Astrocyte of the cerebellum (primary cell): ENCODE measurements around the gene PLA2G4A.

ENCODE experiments used
- DNase-seq: peaks from one replicate; pipeline ENCODE4 v3.0.0-alpha.2; 2011; ENCODE audit warnings: low read depth
- H3K4me3 ChIP-seq: 2 replicates; pipeline ENCODE4 v1.5.1; 2011; ENCODE audit warnings: mild to moderate bottlenecking, low read depth, low read length, moderate library complexity
- in situ Hi-C: cut with HindIII; loops from 2 replicates; pipeline ENCODE4 v1.10.0; 2017; ENCODE audit warnings: low sequenced_read_pairs
- TF ChIP-seq, protein P1 (sequence below): IDR thresholded peaks from 2 replicates; pipeline ENCODE4 v1.5.1; 2012; ENCODE audit warnings: low read length, low read depth, moderate library complexity, mild to moderate bottlenecking; ENCODE audit errors: missing control alignments

Gene PLA2G4A

DNA sequence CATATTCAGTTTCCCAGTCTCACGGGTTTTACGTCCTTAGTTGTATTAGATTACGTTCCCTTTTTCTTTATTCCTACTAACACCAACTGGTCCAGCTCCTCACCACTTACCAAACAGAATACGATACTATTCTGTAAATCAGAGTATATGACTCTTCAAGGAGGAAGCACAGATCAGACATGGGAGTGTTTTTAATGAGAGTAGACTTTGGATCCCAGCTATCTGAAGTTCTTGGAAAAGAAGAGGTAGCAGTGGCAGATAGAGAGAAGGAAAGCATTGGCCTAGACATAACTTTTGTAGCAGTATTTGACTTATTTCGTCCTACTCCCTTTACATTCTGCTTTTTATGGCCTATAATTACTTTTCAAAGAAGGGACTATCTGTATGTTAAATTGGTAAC, 24.1 kb upstream of the PLA2G4A start:
- in situ Hi-C loops, result no loop called here
- no peak overlapping the region for H3K4me3 ChIP-seq
- no peak for DNase-seq
- TF ChIP-seq, protein P1, sequence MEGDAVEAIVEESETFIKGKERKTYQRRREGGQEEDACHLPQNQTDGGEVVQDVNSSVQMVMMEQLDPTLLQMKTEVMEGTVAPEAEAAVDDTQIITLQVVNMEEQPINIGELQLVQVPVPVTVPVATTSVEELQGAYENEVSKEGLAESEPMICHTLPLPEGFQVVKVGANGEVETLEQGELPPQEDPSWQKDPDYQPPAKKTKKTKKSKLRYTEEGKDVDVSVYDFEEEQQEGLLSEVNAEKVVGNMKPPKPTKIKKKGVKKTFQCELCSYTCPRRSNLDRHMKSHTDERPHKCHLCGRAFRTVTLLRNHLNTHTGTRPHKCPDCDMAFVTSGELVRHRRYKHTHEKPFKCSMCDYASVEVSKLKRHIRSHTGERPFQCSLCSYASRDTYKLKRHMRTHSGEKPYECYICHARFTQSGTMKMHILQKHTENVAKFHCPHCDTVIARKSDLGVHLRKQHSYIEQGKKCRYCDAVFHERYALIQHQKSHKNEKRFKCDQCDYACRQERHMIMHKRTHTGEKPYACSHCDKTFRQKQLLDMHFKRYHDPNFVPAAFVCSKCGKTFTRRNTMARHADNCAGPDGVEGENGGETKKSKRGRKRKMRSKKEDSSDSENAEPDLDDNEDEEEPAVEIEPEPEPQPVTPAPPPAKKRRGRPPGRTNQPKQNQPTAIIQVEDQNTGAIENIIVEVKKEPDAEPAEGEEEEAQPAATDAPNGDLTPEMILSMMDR, result no peak

DNA sequence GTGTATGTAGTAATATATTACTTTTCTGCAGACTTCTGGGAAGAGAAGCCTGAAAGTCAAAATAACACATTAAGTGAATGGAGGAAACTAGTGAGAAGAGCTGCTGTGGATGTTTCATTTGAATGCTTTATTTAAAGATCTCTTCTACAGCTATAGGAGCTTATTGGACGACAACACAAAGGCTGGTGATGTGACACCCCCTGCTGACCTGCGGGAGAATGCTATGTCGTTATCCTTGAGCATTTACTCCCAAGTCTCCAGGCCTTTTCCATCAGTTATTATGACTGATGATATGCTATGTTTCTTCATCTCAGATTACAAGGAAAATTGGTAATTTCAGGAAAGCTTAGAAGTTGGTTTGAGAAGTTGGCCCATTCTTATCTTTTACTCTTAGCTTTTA, 22.3 kb upstream of the PLA2G4A start:
- TF ChIP-seq, protein P1, result no peak
- no peak for DNase-seq
- no peak overlapping the region for H3K4me3 ChIP-seq
- in situ Hi-C loops, result no loop called here

DNA sequence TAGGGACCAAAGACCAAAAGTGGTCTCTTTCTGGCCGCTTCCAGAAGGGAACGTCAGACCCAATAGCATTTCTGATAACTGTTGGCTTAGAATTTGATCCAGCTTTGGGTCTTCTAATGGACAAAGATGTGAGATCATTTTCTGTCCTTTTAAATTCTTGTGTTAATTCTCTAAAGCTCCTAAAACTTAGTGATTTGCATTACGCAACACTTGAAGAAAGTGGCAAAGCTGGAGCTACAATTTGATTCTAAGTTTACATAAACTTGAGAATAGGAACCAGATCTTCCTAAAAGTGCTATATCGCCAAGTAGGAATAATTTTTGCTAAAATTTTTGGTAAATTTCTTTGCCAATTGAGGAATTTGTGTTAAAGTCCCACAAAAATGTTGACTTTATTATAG, 21.6 kb upstream of the PLA2G4A start:
- no peak overlapping the region for H3K4me3 ChIP-seq
- TF ChIP-seq, protein P1, result no peak

DNA sequence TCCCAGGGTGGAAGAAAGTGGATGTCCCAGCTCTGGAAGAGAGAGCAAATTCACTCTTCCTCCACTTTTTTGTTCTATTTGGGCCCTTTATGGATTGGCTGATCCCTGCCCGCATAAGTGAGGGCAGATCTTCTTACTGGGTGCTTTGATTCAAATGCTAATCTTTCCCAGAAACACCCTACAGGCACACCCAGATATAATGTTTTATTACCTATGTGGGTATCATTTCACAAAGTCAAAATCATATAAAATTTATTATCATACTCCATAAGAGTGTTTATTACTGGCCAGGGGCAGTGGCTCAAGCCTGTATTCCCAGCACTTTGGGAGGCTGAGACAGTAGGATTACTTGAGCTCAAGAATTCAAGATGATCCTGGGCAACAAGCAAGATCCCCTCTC, 16.9 kb upstream of the PLA2G4A start:
- no peak for DNase-seq
- TF ChIP-seq, protein P1, result no peak
- no peak overlapping the region for H3K4me3 ChIP-seq
- in situ Hi-C loops, result no loop called here

More for the DNA sequence above, 21.6 kb upstream of the PLA2G4A start:
- no peak for DNase-seq
- in situ Hi-C loops, result no loop called here

DNA sequence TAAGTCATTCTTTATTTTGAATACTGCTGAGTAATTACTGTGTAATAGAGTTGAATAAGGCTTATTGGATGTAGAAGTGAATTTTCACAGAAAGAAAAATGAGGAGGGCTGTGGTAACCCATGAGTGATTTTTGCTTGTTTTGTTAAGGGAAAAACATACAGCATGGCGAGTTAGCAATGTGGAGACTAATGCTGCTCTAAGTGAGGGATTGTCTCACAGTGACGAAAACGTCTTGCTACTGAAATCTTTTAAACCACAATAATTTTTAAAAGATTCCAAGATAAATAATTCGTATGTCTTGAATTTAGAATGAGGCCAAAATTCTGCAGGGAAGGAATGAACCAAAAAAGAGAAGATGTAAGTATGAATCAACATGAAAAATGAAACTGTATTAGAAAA, 16.2 kb upstream of the PLA2G4A start:
- H3K4me3 ChIP-seq, result no peak overlapping the region
- DNase-seq, result peak; percentile 97
- in situ Hi-C loops, result no loop called here
- TF ChIP-seq, protein P1, result no peak

DNA sequence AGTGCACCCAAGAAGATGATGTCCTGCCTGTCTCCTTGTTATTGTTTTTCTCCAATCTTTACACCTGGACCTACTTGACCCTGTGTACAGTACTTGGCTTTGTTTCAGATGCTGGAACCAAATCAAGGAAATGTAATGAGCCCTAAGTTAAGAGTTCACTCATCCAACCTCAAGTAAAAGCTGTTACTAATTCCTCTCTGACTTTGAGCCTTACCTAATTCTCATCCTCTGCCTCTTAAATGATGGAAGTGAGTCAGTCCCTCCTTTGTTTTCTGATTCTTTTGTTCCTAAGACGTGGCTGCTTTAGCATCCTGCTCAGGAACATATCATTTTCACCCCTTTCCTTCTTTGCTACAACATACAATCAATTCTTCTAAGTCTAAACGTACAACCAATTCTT, 15.3 kb upstream of the PLA2G4A start:
- TF ChIP-seq, protein P1, result no peak
- no peak overlapping the region for H3K4me3 ChIP-seq
- in situ Hi-C loops, result no loop called here
- DNase-seq, result no peak

DNA sequence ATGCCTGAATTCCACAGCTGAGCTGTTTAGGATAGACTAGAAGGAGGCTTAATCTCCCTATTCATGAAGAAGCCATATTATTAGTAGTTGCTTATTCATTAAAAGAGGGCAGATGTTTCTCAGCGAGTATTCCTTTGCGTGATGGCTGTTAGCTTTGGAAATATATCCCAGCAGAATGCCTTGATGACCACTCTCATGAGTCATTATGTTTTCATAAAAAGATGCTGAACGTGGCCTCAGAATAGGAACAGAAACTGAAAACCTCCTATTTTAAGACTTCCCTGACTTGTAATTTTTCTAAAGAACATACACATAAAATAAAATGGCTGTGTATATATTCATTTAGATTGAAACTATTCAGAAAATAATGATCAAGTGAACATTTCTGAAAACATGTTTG, 9.6 kb upstream of the PLA2G4A start:
- peak; percentile 72 for DNase-seq
- no peak overlapping the region for H3K4me3 ChIP-seq
- in situ Hi-C loops, result no loop called here

More for the DNA sequence above, 9.6 kb upstream of the PLA2G4A start:
- TF ChIP-seq, protein P1, result no peak
